ENCODE results near the gene SEMA3B. TPM values are rescaled to one million over a fixed set of nuclear protein-coding genes. Genes with fewer than 3 reads are reported as not detected.
"Not testable (repeated sequence)": the region's sequence is repeated elsewhere in the genome, so short reads cannot be mapped to it uniquely, and the experiment has no call there.

The SEMA3B gene
- total and polyA plus RNA-seq, 12 donors, result 14.9 to 46.7 (median 21.9) TPM

GRCh38 chr3:50241713-50242380 lies 27.1 kb upstream of the SEMA3B start:
- TF ChIP-seq, protein P1, sequence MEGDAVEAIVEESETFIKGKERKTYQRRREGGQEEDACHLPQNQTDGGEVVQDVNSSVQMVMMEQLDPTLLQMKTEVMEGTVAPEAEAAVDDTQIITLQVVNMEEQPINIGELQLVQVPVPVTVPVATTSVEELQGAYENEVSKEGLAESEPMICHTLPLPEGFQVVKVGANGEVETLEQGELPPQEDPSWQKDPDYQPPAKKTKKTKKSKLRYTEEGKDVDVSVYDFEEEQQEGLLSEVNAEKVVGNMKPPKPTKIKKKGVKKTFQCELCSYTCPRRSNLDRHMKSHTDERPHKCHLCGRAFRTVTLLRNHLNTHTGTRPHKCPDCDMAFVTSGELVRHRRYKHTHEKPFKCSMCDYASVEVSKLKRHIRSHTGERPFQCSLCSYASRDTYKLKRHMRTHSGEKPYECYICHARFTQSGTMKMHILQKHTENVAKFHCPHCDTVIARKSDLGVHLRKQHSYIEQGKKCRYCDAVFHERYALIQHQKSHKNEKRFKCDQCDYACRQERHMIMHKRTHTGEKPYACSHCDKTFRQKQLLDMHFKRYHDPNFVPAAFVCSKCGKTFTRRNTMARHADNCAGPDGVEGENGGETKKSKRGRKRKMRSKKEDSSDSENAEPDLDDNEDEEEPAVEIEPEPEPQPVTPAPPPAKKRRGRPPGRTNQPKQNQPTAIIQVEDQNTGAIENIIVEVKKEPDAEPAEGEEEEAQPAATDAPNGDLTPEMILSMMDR (IDR thresholded peaks at IDR 0.05), result no peak
- ATAC-seq, result no peak
- H3K36me3 ChIP-seq, result peaks cover 0 to 53% (median 0%) of the 10 kb centered on the region in 9 donors
- intact Hi-C loops (cut with DNase I), result no loop called here
- 54 to 60% methylated on average over 7 of the region's 7 CpGs for WGBS, 2 donors
- peak overlapping the region; percentile 83 to 100 (median 94) for H3K27ac ChIP-seq
- DNase-seq, result no peak
- H3K4me3 ChIP-seq, result peak overlapping the region in 5 of 10 donors; percentile 3 to 34 (median 27)
- H3K27me3 ChIP-seq, result no peaks in the 10 kb centered on the region
- H3K4me1 ChIP-seq, result peaks cover 67 to 98% (median 89%) of the 10 kb centered on the region in 9 donors
- no peaks in the 10 kb centered on the region for H3K9me3 ChIP-seq

GRCh38 chr3:50242381-50242770 lies 26.6 kb upstream of the SEMA3B start:
- Histone ChIP-seq H3K4me1 (peaks cover 67 to 98% (median 94%) of the 10 kb centered on the region in 9 donors), H3K36me3 (peaks cover 0 to 58% (median 0%) of the 10 kb centered on the region in 9 donors), H3K27ac (peak overlapping the region; percentile 83 to 100 (median 94)), H3K27me3 (no peaks in the 10 kb centered on the region), H3K9me3 (no peaks in the 10 kb centered on the region), H3K4me3 (peak overlapping the region in 6 of 10 donors; percentile 6 to 34 (median 25))
- 51 to 63% methylated on average over 3 of the region's 3 CpGs for WGBS, 2 donors
- TF ChIP-seq, protein P1 (IDR thresholded peaks at IDR 0.05), result no peak
- ATAC-seq (no peak), DNase-seq (no peak)
- intact Hi-C loops (cut with DNase I), result no loop called here

GRCh38 chr3:50242851-50243542 lies 25.9 kb upstream of the SEMA3B start:
- peak in 7 of 8 donors; percentile 23 to 60 (median 49) for ATAC-seq
- WGBS, 2 donors, result 29 to 34% methylated on average over 14 of the region's 14 CpGs
- DNase-seq, result peak; percentile 69 to 82

GRCh38 chr3:50243543-50243895 lies 25.4 kb upstream of the SEMA3B start:
- Histone ChIP-seq H3K4me3 (peak overlapping the region in 7 of 10 donors; percentile 6 to 34 (median 23)), H3K27me3 (no peaks in the 10 kb centered on the region), H3K27ac (peak overlapping the region; percentile 83 to 100 (median 94)), H3K4me1 (peaks cover 67 to 100% (median 99%) of the 10 kb centered on the region in 9 donors), H3K36me3 (peaks cover 0 to 63% (median 0%) of the 10 kb centered on the region in 9 donors), H3K9me3 (no peaks in the 10 kb centered on the region)
- 45 to 58% methylated on average over 4 of the region's 4 CpGs for WGBS, 2 donors
- intact Hi-C loops (cut with DNase I), result no loop called here
- TF ChIP-seq, protein P1 (IDR thresholded peaks at IDR 0.05), result no peak
- no peak for DNase-seq
- no peak for ATAC-seq

More at GRCh38 chr3:50242851-50243542, 25.9 kb upstream of the SEMA3B start:
- Histone ChIP-seq H3K4me1 (peaks cover 67 to 100% (median 98%) of the 10 kb centered on the region in 9 donors), H3K27ac (peak overlapping the region; percentile 83 to 100 (median 94)), H3K36me3 (peaks cover 0 to 63% (median 0%) of the 10 kb centered on the region in 9 donors), H3K27me3 (no peaks in the 10 kb centered on the region), H3K9me3 (no peaks in the 10 kb centered on the region), H3K4me3 (peak overlapping the region in 7 of 10 donors; percentile 6 to 34 (median 23))
- TF ChIP-seq, protein P1 (IDR thresholded peaks at IDR 0.05), result peak in 1 of 9 donors; percentile 13
- intact Hi-C loops (cut with DNase I), result no loop called here

DNA sequence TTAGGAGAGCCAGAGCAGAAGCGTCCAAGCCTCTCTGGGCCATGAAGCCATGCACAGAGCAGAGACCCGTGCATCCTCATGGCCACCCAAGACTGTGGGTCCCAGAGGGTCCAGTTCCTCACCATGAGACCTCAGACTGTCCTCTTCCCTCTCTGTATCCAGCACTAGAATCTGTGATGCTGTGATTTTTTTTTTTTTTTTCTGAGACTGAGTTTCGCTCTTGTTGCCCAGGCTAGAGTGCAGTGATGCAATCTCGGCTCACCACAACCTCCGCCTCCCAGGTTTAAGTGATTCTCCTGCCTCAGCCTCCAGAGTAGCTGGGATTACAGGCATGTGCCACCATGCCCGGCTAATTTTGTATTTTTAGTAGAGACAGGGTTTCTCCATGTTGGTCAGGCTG lies 24.1 kb upstream of the SEMA3B start:
- H3K27ac ChIP-seq, result peak overlapping the region; percentile 83 to 100 (median 94)
- DNase-seq; H3K9me3 ChIP-seq; ATAC-seq; H3K27me3 ChIP-seq; intact Hi-C loops (cut with DNase I): not testable (repeated sequence)
- 71 to 74% methylated on average over 6 of the region's 6 CpGs for WGBS, 2 donors
- peaks cover 72 to 100% (median 99%) of the 10 kb centered on the region in 9 donors for H3K4me1 ChIP-seq
- H3K36me3 ChIP-seq, result peaks cover 0 to 62% (median 0%) of the 10 kb centered on the region in 9 donors
- H3K4me3 ChIP-seq, result peak overlapping the region in 3 of 10 donors; percentile 19 to 52 (median 48)

Data from heart right ventricle (tissue), 16 donors.